GM19043 (cell line): ENCODE results near the gene TGFBR2.

Experiments
- ATAC-seq: cut with Tn5 transposase; IDR thresholded peaks from one replicate; pipeline ENCODE4 v1.9.1; 2021; ENCODE audit warnings: low read depth; ENCODE audit not compliant: unreplicated experiment

The TGFBR2 gene

DNA sequence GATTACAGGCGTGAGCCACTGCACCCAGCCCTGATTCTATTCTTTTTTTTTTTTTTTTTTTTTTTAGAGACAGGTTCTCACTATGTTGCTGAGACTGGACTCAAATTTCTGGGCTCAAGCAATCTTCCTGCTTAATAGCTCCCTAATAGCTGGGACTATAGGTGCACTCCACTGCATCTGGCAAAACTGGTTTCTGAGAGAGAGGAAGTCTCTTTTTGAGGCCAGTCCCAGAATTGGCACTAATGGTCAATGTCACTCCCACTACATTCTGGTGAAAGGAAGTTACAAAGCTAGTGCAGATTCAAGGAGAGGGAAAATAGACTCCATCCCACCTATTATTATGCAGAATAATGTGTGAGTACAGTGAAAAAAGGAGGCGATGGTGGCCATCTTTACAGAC is 5.8 kb upstream of the TGFBR2 start:
- no peak for ATAC-seq

GRCh38 chr3:30602946-30603345 is 3.5 kb upstream of the TGFBR2 start:
- no peak for ATAC-seq

- no peak for ATAC-seq
Measured at GRCh38 chr3:30604093-30604492, 2.3 kb upstream of the TGFBR2 start.

GRCh38 chr3:30604558-30604957 is 1.8 kb upstream of the TGFBR2 start:
- ATAC-seq: no peak

DNA sequence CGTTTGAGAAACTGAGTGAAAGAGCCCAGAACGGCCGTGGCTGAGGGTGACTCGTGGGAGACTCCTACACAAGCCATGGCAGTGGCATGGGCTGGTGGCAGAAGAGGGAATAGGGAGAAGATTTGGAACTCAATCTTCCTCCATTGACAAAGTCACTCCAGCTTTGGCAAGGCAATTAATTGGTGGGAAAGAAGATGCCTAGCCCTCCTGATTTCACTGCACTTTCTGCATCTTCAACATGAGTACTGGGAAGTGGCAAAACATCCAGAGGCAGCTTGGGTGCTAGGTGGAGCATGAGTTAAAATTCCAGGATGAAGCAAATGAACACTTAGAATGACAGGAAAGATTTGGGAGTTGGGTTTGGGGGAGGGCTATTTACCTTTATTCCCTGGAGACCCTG is 1.4 kb upstream of the TGFBR2 start:
- ATAC-seq: no peak

- no peak for ATAC-seq
Measured at GRCh38 chr3:30605706-30606300, 598 bp upstream of the TGFBR2 start.

DNA sequence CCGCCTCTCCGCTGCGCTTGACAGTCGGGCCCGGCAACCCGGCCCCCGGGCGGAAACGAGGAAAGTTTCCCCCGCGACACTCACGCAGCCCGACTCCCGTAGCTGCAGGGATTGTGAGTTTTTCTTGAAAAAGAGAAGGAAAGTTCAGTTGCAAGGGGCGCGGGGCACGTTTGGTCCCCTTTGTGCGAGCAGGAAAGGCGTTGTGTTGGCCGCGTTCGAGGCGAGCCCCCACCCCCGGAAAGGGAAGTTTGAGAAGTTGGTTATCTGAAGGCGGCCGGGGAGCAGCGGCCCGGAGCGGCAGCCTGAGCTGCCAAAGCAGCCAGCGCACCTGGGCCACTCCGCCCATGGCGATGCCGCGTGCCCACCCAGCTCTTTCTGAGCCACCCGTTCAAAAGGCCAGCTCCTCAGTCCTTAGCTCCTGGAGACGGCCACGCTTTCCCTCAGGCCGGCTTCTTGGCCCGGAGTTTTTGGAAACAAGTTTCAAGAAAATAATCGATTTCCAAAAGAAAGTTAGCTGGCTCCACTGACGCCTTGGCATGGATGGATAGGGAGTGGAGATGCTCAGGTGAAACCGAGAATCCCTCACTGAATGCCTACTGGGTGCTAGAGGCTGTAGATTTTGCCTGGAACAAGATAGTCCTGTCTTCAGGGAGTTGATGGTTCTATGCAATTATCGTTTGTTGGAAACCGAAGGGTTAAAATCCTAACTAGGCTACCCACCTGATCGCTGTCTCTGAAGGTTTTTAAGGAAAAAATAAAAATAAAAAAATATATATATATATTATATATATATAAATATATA is 832 bp downstream of the TGFBR2 start:
- ATAC-seq: peak; percentile 39

- no peak for ATAC-seq
Measured at GRCh38 chr3:30608598-30608947, 2.2 kb downstream of the TGFBR2 start.

DNA sequence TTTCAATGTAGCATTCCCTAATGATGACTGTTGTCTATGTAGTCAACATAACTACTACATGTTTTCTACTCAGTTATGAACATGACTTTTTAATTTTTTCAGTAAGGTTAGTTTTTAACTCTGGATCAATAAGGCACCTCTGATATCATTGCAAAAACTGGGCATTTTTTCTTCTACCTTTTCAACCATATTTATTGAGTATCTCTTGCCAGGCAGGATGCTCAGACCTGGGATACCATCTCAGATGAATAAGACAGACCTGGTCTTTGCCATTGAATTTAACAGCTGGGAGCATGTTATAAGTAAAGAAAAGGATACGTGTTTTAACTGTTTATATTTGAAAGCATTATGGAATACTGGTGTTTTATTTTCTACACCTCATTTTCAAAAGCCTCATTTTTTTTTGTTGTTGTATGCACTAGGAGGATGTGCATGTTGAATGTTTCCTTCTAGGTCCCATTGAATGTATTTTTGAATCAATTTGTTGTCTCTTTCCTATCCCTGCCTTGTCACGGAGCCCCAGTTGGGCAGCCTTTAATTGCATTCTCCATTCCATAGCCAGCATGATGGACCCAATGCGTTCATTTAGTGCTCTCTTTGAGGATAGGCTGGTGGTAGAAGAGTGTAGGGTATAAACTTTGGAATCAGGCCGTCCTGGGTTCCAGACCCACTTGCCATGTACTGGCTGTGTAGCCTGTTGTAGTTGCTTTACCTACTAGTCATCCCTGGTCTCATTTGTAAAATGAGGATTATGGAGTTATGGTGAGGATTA is 3.7 kb downstream of the TGFBR2 start:
- no peak for ATAC-seq

DNA sequence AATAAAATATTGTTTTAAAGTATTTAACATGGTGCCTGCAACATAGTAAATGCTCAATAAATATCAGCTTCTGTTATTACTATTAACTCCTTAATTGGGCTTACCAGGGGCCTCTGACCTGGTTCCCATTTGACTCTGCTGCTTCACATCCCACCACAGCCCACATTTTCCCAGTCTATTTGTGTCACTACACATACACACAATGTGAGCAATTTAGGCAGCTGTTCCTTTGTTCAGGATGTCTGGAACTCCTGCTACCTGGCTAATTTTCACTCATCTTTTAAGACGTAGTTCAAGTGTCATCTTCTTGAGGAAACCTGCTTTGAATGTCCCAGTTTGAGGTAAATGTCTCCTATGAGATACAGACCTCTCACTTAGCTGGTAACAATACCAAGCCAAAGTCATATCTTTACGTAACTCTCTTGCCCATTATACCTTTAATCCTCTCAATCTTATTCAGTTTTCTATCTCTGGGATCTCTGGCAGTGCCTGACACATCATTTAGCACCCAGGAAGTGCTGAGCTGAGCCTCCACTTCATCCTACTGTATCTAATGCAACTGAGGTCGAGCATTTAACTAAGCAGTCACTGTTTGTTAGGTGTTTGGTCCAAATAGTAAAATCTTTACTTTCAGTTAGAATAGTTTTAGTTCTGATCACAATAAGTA is 4.4 kb downstream of the TGFBR2 start:
- no peak for ATAC-seq

DNA sequence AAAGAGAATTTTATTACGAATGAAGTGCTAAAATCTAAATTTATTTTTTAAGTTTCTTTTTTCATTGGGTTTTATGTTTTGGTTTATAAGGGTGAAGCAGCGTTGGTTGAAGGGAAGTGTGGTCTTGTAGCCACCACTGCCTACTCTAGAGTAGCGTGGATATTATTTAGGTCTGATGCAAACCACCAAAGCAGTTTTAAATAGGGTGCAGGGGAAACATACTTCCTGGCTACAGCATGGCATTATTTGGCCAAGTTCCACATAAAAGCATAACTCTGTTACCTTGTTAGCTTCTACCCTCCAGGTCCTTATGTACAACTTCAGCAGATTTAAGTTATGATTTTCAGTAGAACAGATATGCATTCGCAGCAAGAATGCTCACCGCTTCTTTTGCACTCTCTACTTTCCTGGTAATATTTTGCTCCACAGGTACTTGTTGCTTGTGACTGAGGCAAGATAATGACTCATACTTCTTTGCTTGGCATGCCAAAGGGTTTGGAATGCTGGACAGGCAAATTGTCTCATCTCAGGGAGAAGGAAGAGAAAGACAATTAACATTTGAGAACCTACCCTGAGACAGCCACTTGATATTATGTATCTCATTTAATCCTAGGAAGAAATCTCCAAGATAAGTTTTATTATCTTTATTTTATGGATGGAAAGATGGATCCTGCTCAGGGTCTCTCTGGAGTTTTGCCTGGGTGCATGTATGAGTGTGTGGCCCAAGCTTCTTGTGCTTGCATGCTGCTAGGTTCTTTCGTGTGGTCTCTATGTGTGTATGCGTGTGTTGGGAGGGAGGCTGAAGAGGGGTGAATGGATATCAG is 5.4 kb downstream of the TGFBR2 start:
- ATAC-seq: no peak

- ATAC-seq: no peak
Measured at GRCh38 chr3:30612437-30613132, 6.2 kb downstream of the TGFBR2 start.

- ATAC-seq: no peak
Measured at GRCh38 chr3:30613133-30613825, 6.9 kb downstream of the TGFBR2 start.

DNA sequence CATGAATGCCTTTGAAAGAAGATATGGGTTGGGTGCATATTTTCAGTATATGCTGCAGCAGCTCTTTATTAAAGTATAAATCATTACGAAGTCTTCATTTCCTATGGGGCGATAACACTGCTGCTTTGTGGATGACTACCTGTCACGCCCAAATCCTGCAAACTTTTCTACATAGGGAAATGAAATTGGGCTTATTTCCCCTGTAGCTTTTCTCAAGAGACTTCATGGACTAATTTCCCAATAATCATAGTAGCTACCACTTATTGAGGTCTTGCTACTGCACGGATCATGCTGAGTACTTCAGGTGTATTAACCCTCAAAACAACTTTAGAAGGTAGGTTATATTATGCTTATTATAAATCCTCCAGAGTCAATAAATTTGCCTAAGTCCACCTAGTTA is 8.0 kb downstream of the TGFBR2 start:
- ATAC-seq: no peak

DNA sequence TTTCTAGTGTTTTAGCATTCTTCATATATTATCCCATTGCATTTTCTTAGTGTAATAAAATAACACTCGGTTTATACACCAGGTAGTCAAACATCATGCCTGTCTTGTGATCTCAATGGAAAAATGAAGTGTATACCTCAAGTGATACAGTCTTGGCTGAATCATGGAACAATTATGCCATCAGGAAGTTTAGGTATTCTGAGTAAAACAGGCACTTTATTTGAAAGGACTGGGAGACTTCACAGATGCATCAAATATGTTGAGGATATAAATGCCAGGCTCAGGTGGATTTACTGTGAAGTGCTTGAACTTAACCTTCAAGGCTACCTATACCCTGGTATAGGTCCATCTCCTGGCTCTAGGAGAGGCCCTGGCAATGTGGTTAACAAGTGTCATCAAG is 8.5 kb downstream of the TGFBR2 start:
- no peak for ATAC-seq

DNA sequence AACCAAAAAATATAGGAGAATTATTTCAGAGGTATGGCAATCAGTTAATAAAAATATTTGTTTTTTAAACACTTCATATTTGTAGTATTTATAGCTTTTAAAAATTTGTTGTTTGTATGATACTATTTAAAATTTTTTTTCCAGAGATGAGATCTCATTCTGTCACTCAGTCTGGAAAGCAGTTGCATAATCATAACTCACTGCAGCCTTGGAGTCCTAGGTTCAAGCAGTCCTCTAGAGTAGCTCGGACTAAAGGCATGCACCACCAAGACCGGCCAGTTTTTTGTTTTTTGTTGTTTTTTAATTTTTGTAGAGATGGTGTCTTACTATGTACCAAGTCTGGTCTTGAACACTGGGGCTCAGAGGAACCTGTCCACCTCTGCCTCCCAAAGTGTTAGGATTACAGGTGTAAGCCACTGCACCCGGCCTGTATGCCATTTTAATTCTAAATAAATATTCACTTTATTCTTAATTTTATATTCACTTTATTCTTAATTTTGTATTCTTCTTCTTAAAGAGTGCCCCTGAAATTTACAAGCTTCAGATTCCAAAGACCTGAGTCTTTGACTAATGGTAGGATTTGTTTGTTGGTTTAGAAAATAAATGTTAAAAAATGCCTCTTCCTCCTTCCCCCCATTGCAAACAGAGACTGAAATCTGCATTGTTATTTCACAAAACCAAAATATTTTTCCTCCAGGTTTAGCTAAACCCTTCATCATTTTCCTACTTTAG is 9.4 kb downstream of the TGFBR2 start:
- ATAC-seq: no peak

DNA sequence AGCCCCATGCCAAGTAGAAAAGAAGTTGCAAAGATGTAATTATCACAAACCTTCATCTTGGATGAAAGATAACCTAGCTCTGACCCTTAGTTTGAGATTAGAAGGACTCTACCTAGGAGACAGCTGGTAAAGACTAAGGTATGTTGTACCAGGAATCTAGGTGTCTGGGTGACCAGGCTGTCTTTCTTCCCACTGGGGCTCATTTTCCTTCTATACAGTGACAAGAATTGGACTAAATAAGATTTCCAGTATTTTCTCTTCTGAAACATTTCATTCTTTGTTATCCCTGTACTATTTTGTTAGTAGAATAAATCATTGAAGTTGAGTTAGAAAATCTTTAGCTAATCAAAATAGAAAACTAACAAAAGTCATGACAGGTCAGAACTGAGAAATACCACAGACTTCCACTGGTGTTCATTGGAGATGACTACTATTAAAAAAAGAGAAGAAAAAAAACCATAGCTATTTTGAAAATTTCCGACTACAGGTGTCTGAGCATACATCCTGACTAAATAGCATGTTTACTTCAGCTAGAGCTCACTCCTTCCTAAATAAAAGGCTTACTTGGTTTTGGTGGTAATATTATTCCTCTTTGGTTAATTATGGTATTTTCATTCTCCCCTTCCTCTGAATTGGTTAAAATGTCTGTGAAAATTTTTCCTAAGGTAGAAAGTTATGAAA is 10.1 kb downstream of the TGFBR2 start:
- no peak for ATAC-seq

DNA sequence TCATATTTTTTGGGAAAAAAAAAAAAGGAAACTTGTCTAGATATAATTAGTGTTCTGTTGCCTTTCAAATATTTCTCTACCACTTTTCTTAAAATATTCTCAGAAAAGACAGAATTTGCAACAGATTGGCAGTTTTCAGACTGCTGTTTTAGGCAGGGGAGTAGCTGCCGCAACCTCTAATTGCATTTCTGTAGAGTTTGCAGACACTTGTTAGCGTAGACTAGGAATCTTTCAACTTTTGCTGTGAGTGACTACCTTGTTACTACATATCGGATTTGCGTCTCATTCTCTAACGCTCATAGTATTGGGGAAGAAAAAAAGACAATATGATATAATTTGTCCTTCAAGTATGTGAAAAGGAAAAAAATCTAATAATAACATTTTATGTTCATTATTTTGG is 10.7 kb downstream of the TGFBR2 start:
- ATAC-seq: no peak
